BLaER1 treated with 17β-estradiol and CSF1 and Interleukin-3, amounts not matched to agents 10 nM and 100 nM (cell line): ENCODE measurements around the gene MEGF9.

Experiments
- H3K27ac ChIP-seq, 11 experiments: shearing (Covaris generic); formaldehyde crosslinking; 2 replicates each; pipeline ENCODE4 v1.8.1; 2022
- H3K27me3 ChIP-seq, 11 experiments: shearing (Covaris generic); formaldehyde crosslinking; 2 replicates each; pipeline ENCODE4 v1.8.1; 2022
- H3K36me3 ChIP-seq, 11 experiments: shearing (Covaris generic); formaldehyde crosslinking; 2 replicates each; pipeline ENCODE4 v1.8.1; 2022
- H3K4me1 ChIP-seq, 10 experiments: shearing (Covaris generic); formaldehyde crosslinking; 2 replicates each; pipeline ENCODE4 v1.8.1; 2022
- H3K4me2 ChIP-seq, 11 experiments: shearing (Covaris generic); formaldehyde crosslinking; 2 replicates each; pipeline ENCODE4 v1.8.1; 2022
- H3K4me3 ChIP-seq, 10 experiments: shearing (Covaris generic); formaldehyde crosslinking; 2 replicates each; pipeline ENCODE4 v1.8.1; 2022
- H3K9ac ChIP-seq, 11 experiments: shearing (Covaris generic); formaldehyde crosslinking; 2 replicates each; pipeline ENCODE4 v1.8.1; 2022
- H3K9me3 ChIP-seq, 11 experiments: shearing (Covaris generic); formaldehyde crosslinking; replicated peaks in 1 of 11; 2 replicates each; pipeline ENCODE4 v1.8.1; 2022
- H4K20me1 ChIP-seq, 11 experiments: shearing (Covaris generic); formaldehyde crosslinking; 2 replicates each; pipeline ENCODE4 v1.8.1; 2022
- Cebpa-rat ChIP-seq, 11 experiments: shearing (Covaris generic); IDR thresholded peaks; 2 replicates each; pipeline ENCODE4 v1.8.1; 2022

The MEGF9 gene

DNA sequence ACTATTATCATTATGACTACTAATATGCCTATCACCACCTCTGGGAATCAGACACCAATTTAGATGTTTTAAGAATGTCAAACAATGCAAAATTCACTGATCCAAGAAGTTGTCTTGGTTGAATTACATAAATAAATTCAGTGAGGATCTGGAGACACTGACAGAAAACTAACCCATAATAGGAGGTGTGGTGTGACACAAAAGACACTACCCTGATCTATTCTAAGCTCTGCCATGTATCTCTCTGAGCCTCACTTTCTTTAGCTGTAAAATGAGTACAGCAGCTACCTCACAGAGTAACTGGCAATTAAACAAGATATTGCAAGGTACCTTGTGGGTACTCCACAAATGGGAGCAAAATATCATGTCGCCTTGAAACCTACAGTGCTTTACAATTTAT is 141.8 kb downstream of the MEGF9 start:
- peaks cover 47 to 76% (median 69%) of the 10 kb centered on the region in 11 experiments for H3K36me3 ChIP-seq
- H3K27ac ChIP-seq, result no peak overlapping the region

DNA sequence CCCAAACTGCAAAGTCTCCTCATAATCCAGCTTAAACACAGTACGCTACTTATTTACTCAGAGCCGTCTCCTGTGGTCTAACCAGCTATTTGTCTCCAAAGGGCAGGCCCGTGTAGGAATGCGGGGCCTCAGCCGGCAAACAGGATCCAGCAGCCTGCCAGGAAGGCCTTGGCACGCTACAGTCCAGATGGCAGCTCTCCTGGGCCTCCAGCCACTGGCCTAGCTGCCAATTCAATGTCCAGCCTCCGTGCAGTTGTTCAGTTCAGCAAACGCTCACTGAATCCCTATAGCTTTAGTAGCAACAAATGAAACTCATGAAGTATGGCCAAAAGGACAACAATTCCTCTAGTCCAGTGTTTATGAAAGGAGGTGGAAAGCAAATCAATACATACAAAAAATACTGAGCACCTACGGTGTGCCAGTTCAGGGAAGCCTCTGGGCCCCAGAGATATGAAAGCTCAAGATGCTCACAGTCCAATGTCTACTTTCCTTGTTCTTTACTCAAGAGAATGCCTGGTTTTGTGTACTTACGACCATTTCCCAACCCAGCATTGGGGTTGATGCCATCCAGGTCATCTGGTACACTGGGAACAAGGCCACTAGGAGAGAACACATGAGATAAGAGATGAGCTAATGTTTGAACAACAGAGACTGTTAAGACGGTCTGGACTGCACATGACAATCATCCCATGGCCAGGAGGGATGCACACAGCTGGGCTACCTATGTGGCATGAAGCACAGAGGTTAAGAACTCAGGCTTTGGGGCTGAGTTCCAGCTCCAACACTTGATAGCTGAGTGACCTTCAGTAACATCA is 142.6 kb downstream of the MEGF9 start:
- no peak overlapping the region for H3K9ac ChIP-seq

More for the DNA sequence above, 141.8 kb downstream of the MEGF9 start:
- H3K9me3 ChIP-seq, result no peaks in the 10 kb centered on the region
- H4K20me1 ChIP-seq, result peaks cover 5 to 30% (median 15%) of the 10 kb centered on the region in 11 experiments; a peak in 11 of 22 replicates
- H3K4me1 ChIP-seq, result peaks cover 0 to 3% (median 0%) of the 10 kb centered on the region in 10 experiments; a peak in 2 of 20 replicates
- no peak for TF ChIP-seq Cebpa-rat (IDR thresholded peaks at IDR 0.05)
- no peak overlapping the region for H3K4me2 ChIP-seq
- H3K4me3 ChIP-seq, result no peak overlapping the region
- no peaks in the 10 kb centered on the region for H3K27me3 ChIP-seq
- no peak overlapping the region for H3K9ac ChIP-seq

DNA sequence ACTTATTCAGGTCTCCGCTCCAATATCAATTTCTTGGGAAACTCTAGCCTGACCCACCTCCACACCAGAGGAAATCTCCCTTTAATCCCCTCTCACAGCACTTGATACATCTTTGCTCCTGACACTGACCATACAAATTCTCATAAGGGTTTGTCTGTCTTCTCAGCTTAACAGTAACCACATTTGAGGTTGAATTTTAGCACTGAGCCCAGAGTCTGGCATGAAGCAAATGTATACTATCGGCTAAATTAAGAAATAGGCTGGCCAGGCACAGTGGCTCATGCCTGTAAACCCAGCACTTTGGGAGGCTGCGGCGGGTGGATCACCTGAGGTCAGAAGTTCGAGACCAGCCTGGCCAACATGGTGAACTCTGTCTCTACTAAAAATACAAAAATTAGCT is 144.0 kb downstream of the MEGF9 start:
- H3K36me3 ChIP-seq, result peaks cover 69 to 83% (median 76%) of the 10 kb centered on the region in 11 experiments
- peaks cover 7 to 30% (median 17%) of the 10 kb centered on the region in 11 experiments; a peak in 13 of 22 replicates for H4K20me1 ChIP-seq

More for the DNA sequence above, 142.6 kb downstream of the MEGF9 start:
- Histone ChIP-seq H3K9me3 (no peaks in the 10 kb centered on the region), H4K20me1 (peaks cover 5 to 25% (median 15%) of the 10 kb centered on the region in 11 experiments; a peak in 12 of 22 replicates), H3K4me3 (no peak overlapping the region), H3K27me3 (no peaks in the 10 kb centered on the region), H3K36me3 (peaks cover 56 to 78% (median 72%) of the 10 kb centered on the region in 11 experiments), H3K4me1 (no peaks in the 10 kb centered on the region), H3K27ac (no peak overlapping the region), H3K4me2 (no peak overlapping the region)
- no peak for TF ChIP-seq Cebpa-rat (IDR thresholded peaks at IDR 0.05)

DNA sequence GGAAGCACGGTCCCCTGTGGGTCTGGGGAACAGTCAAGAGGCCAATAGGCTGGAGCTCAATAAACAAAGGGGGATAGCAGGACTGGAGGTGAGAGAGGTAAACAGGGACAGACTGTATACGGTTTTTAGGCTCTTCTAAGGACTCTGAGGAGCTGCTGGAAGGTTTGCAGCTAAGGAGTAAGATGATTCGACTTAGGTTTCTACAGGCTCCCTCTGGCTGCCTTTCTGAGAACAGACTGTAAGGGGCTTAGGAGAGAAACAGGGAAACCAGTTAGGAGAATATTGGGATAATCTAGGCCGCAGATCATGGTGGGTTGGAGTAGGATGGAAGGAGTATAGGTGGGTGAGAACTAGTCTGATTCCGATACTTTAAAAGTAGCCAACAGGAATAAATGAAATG is 144.7 kb downstream of the MEGF9 start:
- Histone ChIP-seq H3K4me2 (no peak overlapping the region), H3K9me3 (no peaks in the 10 kb centered on the region), H3K9ac (no peak overlapping the region), H3K27ac (no peak overlapping the region), H3K27me3 (no peaks in the 10 kb centered on the region), H4K20me1 (peaks cover under 1 to 29% (median 16%) of the 10 kb centered on the region in 11 experiments; a peak in 12 of 22 replicates), H3K4me3 (no peak overlapping the region), H3K36me3 (peaks cover 74 to 88% (median 84%) of the 10 kb centered on the region in 11 experiments), H3K4me1 (no peaks in the 10 kb centered on the region)
- TF ChIP-seq Cebpa-rat (IDR thresholded peaks at IDR 0.05), result no peak

More for the DNA sequence above, 144.0 kb downstream of the MEGF9 start:
- no peak overlapping the region for H3K9ac ChIP-seq
- H3K9me3 ChIP-seq, result no peaks in the 10 kb centered on the region
- no peak overlapping the region for H3K27ac ChIP-seq
- no peak overlapping the region for H3K4me2 ChIP-seq
- no peak for TF ChIP-seq Cebpa-rat (IDR thresholded peaks at IDR 0.05)
- H3K27me3 ChIP-seq, result no peaks in the 10 kb centered on the region
- no peaks in the 10 kb centered on the region for H3K4me1 ChIP-seq
- no peak overlapping the region for H3K4me3 ChIP-seq

DNA sequence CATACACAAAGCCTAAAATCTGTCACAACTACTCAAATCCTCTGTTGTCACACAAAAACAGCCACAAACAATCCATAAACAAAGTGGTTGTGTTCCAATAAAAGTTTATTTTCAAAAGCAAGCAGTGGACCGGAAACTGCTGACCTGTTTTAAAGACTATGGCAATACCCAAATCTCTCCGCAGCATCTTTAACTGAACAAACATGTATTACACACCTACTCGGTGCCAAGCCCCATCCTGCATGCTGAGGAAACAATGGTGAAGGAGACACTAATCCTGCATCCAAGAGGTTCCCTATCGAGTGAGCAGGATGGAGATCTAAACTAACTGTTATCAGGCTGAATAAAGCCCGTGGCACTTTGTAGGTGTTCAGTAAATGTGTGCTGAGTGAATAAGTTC is 145.5 kb downstream of the MEGF9 start:
- no peaks in the 10 kb centered on the region for H3K9me3 ChIP-seq
- peaks cover 80 to 95% (median 91%) of the 10 kb centered on the region in 11 experiments for H3K36me3 ChIP-seq
- H3K27ac ChIP-seq, result no peak overlapping the region
- no peak overlapping the region for H3K4me3 ChIP-seq
- H3K27me3 ChIP-seq, result no peaks in the 10 kb centered on the region
- no peaks in the 10 kb centered on the region for H3K4me1 ChIP-seq
- no peak overlapping the region for H3K4me2 ChIP-seq
- H3K9ac ChIP-seq, result no peak overlapping the region
- H4K20me1 ChIP-seq, result peaks cover 0 to 35% (median 12%) of the 10 kb centered on the region in 11 experiments; a peak in 12 of 22 replicates
- no peak for TF ChIP-seq Cebpa-rat (IDR thresholded peaks at IDR 0.05)

DNA sequence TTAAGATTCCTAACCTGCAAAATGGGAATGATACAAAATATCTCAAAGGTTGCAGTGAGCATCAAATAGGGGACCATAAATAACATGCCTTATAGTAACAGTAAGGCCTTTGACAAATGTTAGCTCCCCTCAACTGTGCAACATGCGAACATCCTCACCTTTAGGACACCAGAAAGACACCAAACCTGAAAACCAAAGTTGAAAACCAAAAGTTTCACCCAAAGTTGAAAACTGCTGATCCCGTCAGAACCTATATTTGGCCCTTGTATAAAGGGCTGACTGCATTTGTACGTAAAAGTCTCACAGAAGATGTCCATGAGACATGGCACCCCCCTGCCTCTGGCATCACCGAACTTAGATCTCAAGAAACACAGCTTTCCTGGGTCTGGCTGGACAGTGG is 146.4 kb downstream of the MEGF9 start:
- H3K27me3 ChIP-seq, result no peaks in the 10 kb centered on the region
- H3K9me3 ChIP-seq, result no peaks in the 10 kb centered on the region
- H3K4me3 ChIP-seq, result no peak overlapping the region
- no peak overlapping the region for H3K4me2 ChIP-seq
- peaks cover 89 to 100% (median 100%) of the 10 kb centered on the region in 11 experiments for H3K36me3 ChIP-seq
- peaks cover 0 to 3% (median 0%) of the 10 kb centered on the region in 10 experiments; a peak in 1 of 20 replicates for H3K4me1 ChIP-seq
- no peak overlapping the region for H3K27ac ChIP-seq
- no peak overlapping the region for H3K9ac ChIP-seq
- no peak for TF ChIP-seq Cebpa-rat (IDR thresholded peaks at IDR 0.05)
- H4K20me1 ChIP-seq, result peaks cover 0 to 42% (median 20%) of the 10 kb centered on the region in 11 experiments; a peak in 12 of 22 replicates

DNA sequence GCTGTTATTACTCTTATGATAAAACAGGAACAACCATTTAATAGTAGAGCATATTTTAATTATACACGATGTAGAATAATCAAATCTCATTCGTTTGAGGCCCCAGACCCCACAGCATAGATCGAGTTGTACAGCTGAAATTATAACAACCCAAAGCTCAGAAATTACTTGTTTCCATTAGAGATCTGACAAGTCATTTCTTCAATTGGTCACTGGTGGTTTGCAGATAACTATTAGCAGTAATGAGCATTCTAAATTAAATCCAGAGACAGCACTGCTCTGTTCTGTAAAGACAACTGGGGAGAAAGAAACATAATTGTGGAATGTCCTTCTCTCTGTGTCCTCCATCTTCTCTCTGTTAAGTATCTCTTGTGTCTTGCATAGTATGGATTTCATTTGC is 147.2 kb downstream of the MEGF9 start:
- peaks cover 96 to 100% (median 100%) of the 10 kb centered on the region in 11 experiments for H3K36me3 ChIP-seq

DNA sequence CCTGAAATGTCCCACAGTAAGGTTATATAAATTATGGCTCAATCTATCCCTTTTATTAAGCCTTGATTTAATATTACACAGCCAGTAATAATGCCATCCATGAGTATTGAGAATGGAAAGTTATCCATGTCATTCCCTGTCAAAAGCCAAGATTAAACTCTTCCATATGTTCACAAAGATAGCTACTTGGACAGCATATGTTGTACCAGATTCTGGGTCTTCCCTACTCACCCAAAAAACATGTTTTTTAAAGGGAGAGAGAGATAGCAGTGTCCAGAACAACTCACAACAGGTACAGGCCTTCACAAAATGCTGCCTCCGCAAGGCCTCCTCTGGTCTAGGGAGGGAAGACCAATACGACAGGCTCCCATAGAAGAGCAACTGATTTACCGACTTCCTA is 149.7 kb downstream of the MEGF9 start:
- peaks cover 88 to 100% (median 100%) of the 10 kb centered on the region in 11 experiments for H3K36me3 ChIP-seq
- TF ChIP-seq Cebpa-rat (IDR thresholded peaks at IDR 0.05), result no peak

More for the DNA sequence above, 147.2 kb downstream of the MEGF9 start:
- Histone ChIP-seq H3K27ac (no peak overlapping the region), H3K4me2 (no peak overlapping the region), H3K4me1 (peaks cover 0 to 3% (median 0%) of the 10 kb centered on the region in 10 experiments; a peak in 1 of 20 replicates), H3K9me3 (no peaks in the 10 kb centered on the region), H3K9ac (no peak overlapping the region), H3K4me3 (no peak overlapping the region), H3K27me3 (0 out of 22 replicates have a peak, but pooled peaks cover 0 to 6% (median 0%) of the 10 kb centered on the region in 11 experiments), H4K20me1 (peaks cover 0 to 47% (median 20%) of the 10 kb centered on the region in 11 experiments; a peak in 12 of 22 replicates)
- TF ChIP-seq Cebpa-rat (IDR thresholded peaks at IDR 0.05), result no peak

DNA sequence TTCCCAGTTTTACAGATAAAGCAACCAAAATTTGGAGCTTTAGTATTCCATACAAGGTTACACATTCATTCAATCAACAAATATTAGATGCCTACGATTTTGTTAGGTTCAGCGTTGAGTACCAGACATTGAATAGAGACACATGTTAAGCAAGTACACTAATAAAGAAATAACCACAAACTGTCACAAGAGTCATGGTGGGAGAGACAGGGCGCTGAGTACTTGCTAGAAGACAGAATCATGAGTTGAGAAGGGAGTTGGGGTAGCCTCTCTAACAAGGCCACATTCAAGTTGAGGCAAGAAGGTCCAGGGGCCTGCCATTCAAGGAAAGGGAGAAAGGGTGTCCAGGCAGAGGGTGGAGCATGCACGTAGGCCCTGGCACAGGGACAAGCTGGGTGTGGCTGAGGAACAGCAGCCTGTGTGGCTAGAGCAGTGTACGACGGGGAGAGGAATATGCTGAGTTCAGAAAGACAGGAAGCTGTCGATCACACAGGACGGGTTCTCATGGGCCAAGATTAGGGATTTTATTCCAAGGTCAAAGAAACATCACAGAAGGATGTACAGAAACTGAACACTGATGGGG is 151.3 kb downstream of the MEGF9 start:
- Histone ChIP-seq H3K27me3 (peaks cover 0 to 36% (median 0%) of the 10 kb centered on the region in 11 experiments; a peak in 4 of 22 replicates), H3K27ac (no peak overlapping the region), H4K20me1 (peaks cover 0 to 84% (median 26%) of the 10 kb centered on the region in 11 experiments; a peak in 15 of 22 replicates), H3K9me3 (no peaks in the 10 kb centered on the region), H3K36me3 (peaks cover 85 to 100% (median 97%) of the 10 kb centered on the region in 11 experiments), H3K4me1 (peaks cover 0 to 3% (median 0%) of the 10 kb centered on the region in 10 experiments; a peak in 1 of 20 replicates), H3K4me3 (no peak overlapping the region), H3K9ac (no peak overlapping the region), H3K4me2 (no peak overlapping the region)
- TF ChIP-seq Cebpa-rat (IDR thresholded peaks at IDR 0.05), result no peak

More for the DNA sequence above, 149.7 kb downstream of the MEGF9 start:
- H3K27ac ChIP-seq, result no peak overlapping the region
- H3K4me3 ChIP-seq, result no peak overlapping the region
- H3K9ac ChIP-seq, result no peak overlapping the region
- peaks cover 0 to 3% (median 0%) of the 10 kb centered on the region in 10 experiments; a peak in 1 of 20 replicates for H3K4me1 ChIP-seq
- peaks cover 0 to 68% (median 26%) of the 10 kb centered on the region in 11 experiments; a peak in 15 of 22 replicates for H4K20me1 ChIP-seq
- no peaks in the 10 kb centered on the region for H3K9me3 ChIP-seq
- H3K27me3 ChIP-seq, result peaks cover 0 to 24% (median 0%) of the 10 kb centered on the region in 11 experiments; a peak in 4 of 22 replicates
- no peak overlapping the region for H3K4me2 ChIP-seq
